HCT116 (cell line): Measurements from ENCODE around the gene FBXL7. TPM values are rescaled to one million over a fixed set of nuclear protein-coding genes. Genes with fewer than 3 reads are reported as not detected.

ENCODE experiments used
- ATAC-seq: fragments of 200-7000 bp; cut with Tn5 transposase; 2 replicates; pipeline ENCODE4 v1.9.1; 2020; ENCODE audit warnings: mild to moderate bottlenecking, moderate library complexity
- BruUV-seq: library from RNA; stranded (reverse); fragments of 400-500 nt; replicated peaks from 2 replicates; lab custom pipeline; 2021; lab: Mats Ljungman, UMichigan
- CTCF ChIA-PET: fragments of 300-600 bp; sonication (Branson Sonifier 250); formaldehyde crosslinking; loops from one replicate; lab custom pipeline; 2021; ENCODE audit warnings: antibody characterized with exemption; lab: Charles Lee
- POLR2A ChIA-PET: fragments of 300-600, 350-600 bp; sonication (Branson Sonifier 250); formaldehyde crosslinking; loops from one replicate; lab custom pipeline; 2021; ENCODE audit warnings: antibody characterized with exemption; lab: Charles Lee
- RAD21 ChIA-PET, 2 experiments: fragments of 300-600 bp; sonication (Branson Sonifier 250); formaldehyde crosslinking; loops; one replicate each; lab custom pipeline; 2023; ENCODE audit warnings: low total read pairs in 2 of 2; ENCODE audit not compliant: uncharacterized antibody in 2 of 2, unreplicated experiment in 2 of 2, low non-redundant PET in 1 of 2; lab: Charles Lee
- DNase-seq: peaks from one replicate; pipeline ENCODE4 v3.0.0-alpha.2; 2010; ENCODE audit warnings: low read depth, low spot score
- H2AFZ ChIP-seq: fragments of 200-600 bp; shearing (Covaris generic), sonication (generic); 2 replicates; pipeline ENCODE4 v1.6.1; 2017; ENCODE audit warnings: low read depth, mixed run types, mixed read lengths, antibody characterized with exemption, low read length; ENCODE audit not compliant: poor library complexity, severe bottlenecking
- H3K27ac ChIP-seq: 2 replicates; pipeline ENCODE4 v1.5.1; 2012; ENCODE audit warnings: low read depth, low read length
- H3K27me3 ChIP-seq: fragments of 200-600 bp; sonication (generic); 2 replicates; pipeline ENCODE4 v1.6.1; 2016; ENCODE audit warnings: mixed run types, low read length, mixed read lengths; ENCODE audit not compliant: insufficient read depth
- H3K36me3 ChIP-seq, 2 experiments: fragments of 200-500 bp in 1 of 2; fragments of 200-600 bp in 1 of 2; sonication (Bioruptor generic) in 1 of 2; sonication (generic) in 1 of 2; 2 replicates each; pipeline versions ENCODE4 v1.5.1 to v1.6.1; 2014 to 2016; ENCODE audit warnings: low read length in 2 of 2, inconsistent platforms in 1 of 2, mixed read lengths in 1 of 2, mixed run types in 1 of 2; ENCODE audit not compliant: insufficient read depth in 2 of 2, control insufficient read depth in 1 of 2
- H3K4me1 ChIP-seq, 2 experiments: fragments of 200-600 bp in 1 of 2; sonication (generic) in 1 of 2; 2 replicates each; pipeline versions ENCODE4 v1.5.1 to v1.6.1; 2012 to 2017; ENCODE audit warnings: low read length in 2 of 2, inconsistent platforms in 1 of 2, mild to moderate bottlenecking in 1 of 2, mixed read lengths in 1 of 2, mixed run types in 1 of 2, moderate library complexity in 1 of 2; ENCODE audit not compliant: insufficient read depth in 2 of 2, control insufficient read depth in 1 of 2
- H3K4me2 ChIP-seq: fragments of 200-600 bp; sonication (generic); 2 replicates; pipeline ENCODE4 v1.6.1; 2017; ENCODE audit warnings: mixed run types, low read length, mixed read lengths
- H3K4me3 ChIP-seq, 2 experiments: fragments of 200-600 bp in 1 of 2; sonication (generic) in 1 of 2; replicated peaks in 1 of 2; 2 replicates each; pipeline ENCODE4 v1.5.1; 2011 to 2016; ENCODE audit warnings: low read length in 2 of 2, control low read depth in 1 of 2, low read depth in 1 of 2, mild to moderate bottlenecking in 1 of 2, mixed read lengths in 1 of 2, mixed run types in 1 of 2
- H3K79me2 ChIP-seq: fragments of 200-600 bp; sonication (generic); 2 replicates; pipeline ENCODE4 v1.6.1; 2017; ENCODE audit warnings: mild to moderate bottlenecking, mixed run types, low read length, moderate library complexity, mixed read lengths; ENCODE audit not compliant: insufficient read depth
- H3K9ac ChIP-seq: fragments of 200-600 bp; sonication (generic); 2 replicates; pipeline ENCODE4 v1.6.1; 2016; ENCODE audit warnings: low read length, mixed read lengths
- H3K9me2 ChIP-seq: fragments of 200-600 bp; sonication (generic), shearing (Covaris generic); 2 replicates; pipeline ENCODE4 v1.6.1; 2017; ENCODE audit warnings: mixed run types, mild to moderate bottlenecking, moderate library complexity; ENCODE audit not compliant: insufficient read depth
- H3K9me3 ChIP-seq, 2 experiments: fragments of 200-500 bp in 1 of 2; fragments of 200-600 bp in 1 of 2; sonication (Bioruptor generic) in 1 of 2; sonication (generic) in 1 of 2; 2 replicates each; pipeline ENCODE4 v1.6.1; 2014 to 2017; ENCODE audit warnings: low read length in 2 of 2, mixed read lengths in 2 of 2, inconsistent platforms in 1 of 2, low read depth in 1 of 2, mild to moderate bottlenecking in 1 of 2, mixed run types in 1 of 2, moderate library complexity in 1 of 2; ENCODE audit not compliant: control insufficient read depth in 1 of 2, insufficient read depth in 1 of 2
- H4K20me1 ChIP-seq: fragments of 200-600 bp; sonication (generic), shearing (Covaris generic); 2 replicates; pipeline ENCODE4 v1.6.1; 2017; ENCODE audit warnings: mixed run types, mild to moderate bottlenecking, moderate library complexity; ENCODE audit not compliant: insufficient read depth
- CBX3 ChIP-seq: IDR thresholded peaks from 2 replicates; pipeline ENCODE4 v1.6.1; 2012; ENCODE audit warnings: low read depth
- EGR1 ChIP-seq: IDR thresholded peaks from 2 replicates; pipeline ENCODE4 v1.6.1; 2012; ENCODE audit warnings: low read depth
- ELF1 ChIP-seq: IDR thresholded peaks from 2 replicates; pipeline ENCODE4 v1.6.1; 2012; ENCODE audit warnings: low read depth, borderline replicate concordance
- EZH2phosphoT487 ChIP-seq: fragments of 200-600 bp; IDR thresholded peaks from 2 replicates; pipeline ENCODE4 v1.6.1; 2018; ENCODE audit warnings: antibody characterized with exemption, borderline replicate concordance
- FOSL1 ChIP-seq: IDR thresholded peaks from 2 replicates; pipeline ENCODE4 v1.6.1; 2012; ENCODE audit warnings: low read depth
- JUND ChIP-seq: IDR thresholded peaks from 2 replicates; pipeline ENCODE4 v1.6.1; 2012
- RAD21 ChIP-seq: IDR thresholded peaks from 2 replicates; pipeline ENCODE4 v1.6.1; 2012; ENCODE audit warnings: low read depth, mild to moderate bottlenecking
- SP1 ChIP-seq: IDR thresholded peaks from 2 replicates; pipeline ENCODE4 v1.6.1; 2012; ENCODE audit warnings: low read depth
- ZBTB33 ChIP-seq: IDR thresholded peaks from 2 replicates; pipeline ENCODE4 v1.6.1; 2011; ENCODE audit warnings: mild to moderate bottlenecking, low read length, moderate library complexity; ENCODE audit not compliant: insufficient replicate concordance; ENCODE audit errors: extremely low read depth
- intact Hi-C: fragments of 100-400 bp; cut with micrococcal nuclease; formaldehyde crosslinking; loops from 2 replicates; pipeline ENCODE4 v1.10.0; 2022
- total RNA-seq: library from RNA; stranded (reverse); gene quantifications from one replicate; pipeline ENCODE4 v1.2.1, GENCODE V29; 2021; ENCODE audit not compliant: unreplicated experiment
- TF ChIP-seq, protein P1 (sequence below), 3 experiments: fragments of 200-600 bp in 1 of 3; sonication (generic) in 1 of 3; IDR thresholded peaks in 2 of 3; conservative IDR thresholded peaks in 1 of 3; 2 replicates each; pipeline ENCODE4 v1.5.1; 2012 to 2017; ENCODE audit warnings: low read depth in 2 of 3, low read length in 2 of 3, antibody characterized with exemption in 1 of 3, borderline replicate concordance in 1 of 3, control low read depth in 1 of 3, mild to moderate bottlenecking in 1 of 3, mixed read lengths in 1 of 3, mixed run types in 1 of 3, moderate library complexity in 1 of 3; ENCODE audit not compliant: insufficient read depth in 1 of 3

FBXL7 gene
- total RNA-seq, 1 experiment from 2014 or later, result 0.05 TPM

DNA sequence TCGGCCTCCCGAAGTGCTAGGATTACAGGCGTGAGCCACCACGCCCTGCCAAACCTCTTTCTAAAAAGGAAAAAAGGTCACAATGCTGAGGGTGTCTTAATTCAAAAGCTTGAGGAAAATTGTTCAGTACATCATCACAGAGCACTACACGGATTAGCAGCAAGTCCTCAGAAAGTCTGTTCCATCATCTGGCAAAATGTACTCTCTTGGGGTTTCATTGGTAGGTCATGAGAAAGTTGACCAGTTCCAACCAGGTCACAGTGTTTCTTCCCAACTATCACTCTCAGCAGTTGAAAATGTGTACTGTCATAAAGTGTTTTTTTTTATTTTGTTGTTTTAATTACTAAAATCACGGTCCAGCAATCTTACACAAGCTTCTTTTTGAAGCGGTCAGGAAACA is 299.6 kb downstream of the FBXL7 start:
- Histone ChIP-seq H3K9me2 (no peaks in the 10 kb centered on the region), H3K27ac (no peak overlapping the region), H3K4me3 (no peak overlapping the region), H4K20me1 (no peaks in the 10 kb centered on the region), H3K4me2 (no peak overlapping the region), H3K79me2 (no peaks in the 10 kb centered on the region), H2AFZ (no peak overlapping the region), H3K27me3 (no peaks in the 10 kb centered on the region), H3K9ac (no peak overlapping the region), H3K36me3 (no peaks in the 10 kb centered on the region), H3K4me1 (no peaks in the 10 kb centered on the region), H3K9me3 (peaks cover 4 to 28% of the 10 kb centered on the region in 2 experiments; a peak in 2 of 4 replicates)
- no peak for DNase-seq
- TF ChIP-seq CBX3, result no peak
- RAD21 ChIA-PET, result no interaction called here
- CTCF ChIA-PET, result no interaction called here
- no peak for ATAC-seq
- BruUV-seq, result no TSS peak
- intact Hi-C loops, result no loop called here
- POLR2A ChIA-PET, result no interaction called here

DNA sequence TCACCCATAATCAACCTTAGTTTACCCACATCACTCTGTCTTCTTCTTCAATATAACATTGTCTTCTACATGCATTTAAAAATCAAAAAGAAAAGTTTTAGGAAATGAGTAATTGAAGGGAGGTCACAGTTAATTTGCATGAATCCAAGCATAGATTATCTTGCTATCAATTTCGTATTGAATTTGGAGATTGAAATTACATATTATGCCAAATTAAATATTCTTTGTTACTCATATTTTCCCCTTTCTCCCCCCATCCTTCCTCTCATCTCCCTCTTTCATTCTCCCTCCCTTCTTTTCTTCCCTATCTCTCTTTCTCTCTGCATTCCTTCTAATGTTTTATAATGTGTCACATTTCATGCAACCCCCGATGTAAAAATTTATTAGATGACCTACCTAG is 303.3 kb downstream of the FBXL7 start:
- Histone ChIP-seq H3K4me3 (no peak overlapping the region), H3K4me1 (no peaks in the 10 kb centered on the region)
- intact Hi-C loops, result no loop called here
- TF ChIP-seq RAD21 (no peak), ELF1 (no peak), ZBTB33 (no peak), FOSL1 (no peak), SP1 (no peak), CBX3 (no peak), EZH2phosphoT487 (no peak), EGR1 (no peak), JUND (no peak)
- TF ChIP-seq, protein P1, sequence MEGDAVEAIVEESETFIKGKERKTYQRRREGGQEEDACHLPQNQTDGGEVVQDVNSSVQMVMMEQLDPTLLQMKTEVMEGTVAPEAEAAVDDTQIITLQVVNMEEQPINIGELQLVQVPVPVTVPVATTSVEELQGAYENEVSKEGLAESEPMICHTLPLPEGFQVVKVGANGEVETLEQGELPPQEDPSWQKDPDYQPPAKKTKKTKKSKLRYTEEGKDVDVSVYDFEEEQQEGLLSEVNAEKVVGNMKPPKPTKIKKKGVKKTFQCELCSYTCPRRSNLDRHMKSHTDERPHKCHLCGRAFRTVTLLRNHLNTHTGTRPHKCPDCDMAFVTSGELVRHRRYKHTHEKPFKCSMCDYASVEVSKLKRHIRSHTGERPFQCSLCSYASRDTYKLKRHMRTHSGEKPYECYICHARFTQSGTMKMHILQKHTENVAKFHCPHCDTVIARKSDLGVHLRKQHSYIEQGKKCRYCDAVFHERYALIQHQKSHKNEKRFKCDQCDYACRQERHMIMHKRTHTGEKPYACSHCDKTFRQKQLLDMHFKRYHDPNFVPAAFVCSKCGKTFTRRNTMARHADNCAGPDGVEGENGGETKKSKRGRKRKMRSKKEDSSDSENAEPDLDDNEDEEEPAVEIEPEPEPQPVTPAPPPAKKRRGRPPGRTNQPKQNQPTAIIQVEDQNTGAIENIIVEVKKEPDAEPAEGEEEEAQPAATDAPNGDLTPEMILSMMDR (IDR thresholded peaks at IDR 0.05 in 2 of 3, conservative IDR thresholded peaks at IDR 0.05 in 1 of 3; ENCODE audit: borderline replicate concordance in 1 of 3, insufficient read depth in 1 of 3, low read depth in 2 of 3, low read length in 2 of 3), result no peak
- TF ChIP-seq, all 23 proteins: peak for 0
- ChIA-PET CTCF (no interaction called here), RAD21 (no interaction called here), POLR2A (no interaction called here)
- Histone ChIP-seq H2AFZ (no peak overlapping the region), H3K9me2 (no peaks in the 10 kb centered on the region), H4K20me1 (no peaks in the 10 kb centered on the region), H3K79me2 (no peaks in the 10 kb centered on the region), H3K9me3 (peaks cover 4 to 22% of the 10 kb centered on the region in 2 experiments; a peak in 2 of 4 replicates), H3K27ac (no peak overlapping the region), H3K9ac (no peak overlapping the region), H3K36me3 (no peaks in the 10 kb centered on the region), H3K27me3 (no peaks in the 10 kb centered on the region), H3K4me2 (no peak overlapping the region)
- no peak for ATAC-seq
- DNase-seq, result no peak
- BruUV-seq, result no TSS peak
